Endothelial cell of umbilical vein (primary cell): Measurements from ENCODE around the gene TGM1. TPM values are rescaled to one million over a fixed set of nuclear protein-coding genes. Genes with fewer than 3 reads are reported as not detected.
A peak's percentile ranks its signal among the peaks of the same experiment; 100 is the strongest.

Experiments
- BruUV-seq: library from RNA; stranded (reverse); fragments of 400-500 nt; replicated peaks from 2 replicates; lab custom pipeline; 2021; lab: Mats Ljungman, UMichigan
- CTCF ChIA-PET: fragments of 300-600, 350-600 bp; sonication (Branson Sonifier 250); formaldehyde crosslinking; loops from one replicate; lab custom pipeline; 2021; ENCODE audit warnings: antibody characterized with exemption, inconsistent platforms; lab: Charles Lee
- POLR2A ChIA-PET: fragments of 300-600, 350-600 bp; sonication (Branson Sonifier 250); formaldehyde crosslinking; loops from one replicate; lab custom pipeline; 2021; ENCODE audit warnings: antibody characterized with exemption, inconsistent platforms; lab: Charles Lee
- DNase-seq: peaks from one replicate; pipeline ENCODE4 v3.0.0-alpha.2; 2011; ENCODE audit warnings: low read depth, low spot score
- FAIRE-seq: peaks from 2 replicates; lab custom pipeline; 2011; peaks lifted over from hg19 to GRCh38; lab: Jason Lieb, UNC
- H2AFZ ChIP-seq: 2 replicates; pipeline ENCODE4 v1.6.0; 2012; ENCODE audit warnings: low read depth, low read length, control low read depth, inconsistent platforms
- H3K27ac ChIP-seq: 2 replicates; pipeline ENCODE4 v1.5.1; 2011; ENCODE audit warnings: low read depth, mild to moderate bottlenecking, control low read depth, low read length, moderate library complexity; ENCODE audit not compliant: insufficient read depth
- H3K27me3 ChIP-seq, 2 experiments: 2 replicates each; pipeline versions ENCODE4 v1.6.0 to v1.6.1; 2011; ENCODE audit warnings: low read length in 2 of 2, mixed read lengths in 1 of 2; ENCODE audit not compliant: control insufficient read depth in 2 of 2, insufficient read depth in 2 of 2
- H3K36me3 ChIP-seq, 2 experiments: 2 replicates in 1 of 2; 3 replicates in 1 of 2; pipeline ENCODE4 v1.5.1; 2011; ENCODE audit warnings: low read length in 2 of 2, mild to moderate bottlenecking in 1 of 2, moderate library complexity in 1 of 2; ENCODE audit not compliant: control insufficient read depth in 2 of 2, insufficient read depth in 2 of 2; ENCODE audit errors: extremely low read depth in 1 of 2
- H3K4me1 ChIP-seq: 3 replicates; pipeline ENCODE4 v1.5.1; 2011; ENCODE audit warnings: mild to moderate bottlenecking, low read length; ENCODE audit not compliant: control insufficient read depth, insufficient read depth; ENCODE audit errors: extremely low read depth
- H3K4me2 ChIP-seq: 2 replicates; pipeline ENCODE4 v1.6.1; 2011; ENCODE audit warnings: low read length, control low read depth, mixed read lengths; ENCODE audit not compliant: insufficient read depth
- H3K4me3 ChIP-seq, 3 experiments: fragments of 200-600 bp in 1 of 3; sonication (generic), shearing (Covaris generic) in 1 of 3; replicated peaks in 1 of 3; 2 replicates each; pipeline ENCODE4 v1.5.1; 2011 to 2016; ENCODE audit warnings: control low read depth in 3 of 3, low read length in 3 of 3, mild to moderate bottlenecking in 2 of 3, inconsistent platforms in 1 of 3, low read depth in 1 of 3, moderate library complexity in 1 of 3; ENCODE audit not compliant: insufficient read depth in 1 of 3
- H3K79me2 ChIP-seq: 2 replicates; pipeline ENCODE4 v1.6.0; 2012; ENCODE audit warnings: low read length, inconsistent platforms; ENCODE audit not compliant: control insufficient read depth, insufficient read depth
- H3K9ac ChIP-seq: replicated peaks from 2 replicates; pipeline ENCODE3; 2011; ENCODE audit warnings: low read length, control low read depth; ENCODE audit not compliant: insufficient read depth; ENCODE audit errors: extremely low read depth
- H3K9me1 ChIP-seq: replicated peaks from 3 replicates; pipeline ENCODE4 v1.6.0; 2011; ENCODE audit warnings: mild to moderate bottlenecking, low read length; ENCODE audit not compliant: control insufficient read depth, insufficient read depth; ENCODE audit errors: extremely low read depth
- H3K9me3 ChIP-seq: replicated peaks from 2 replicates; pipeline ENCODE4 v1.5.1; 2012; ENCODE audit warnings: low read length, inconsistent platforms; ENCODE audit not compliant: control insufficient read depth, insufficient read depth
- H4K20me1 ChIP-seq: replicated peaks from 2 replicates; pipeline ENCODE3; 2011; ENCODE audit warnings: mild to moderate bottlenecking, low read length; ENCODE audit not compliant: control insufficient read depth, insufficient read depth; ENCODE audit errors: extremely low read depth
- CTCF ChIP-seq, 2 donors: IDR thresholded peaks; 1 replicate in 1 of 2; 2 replicates in 1 of 2; pipeline ENCODE4 v1.5.1; 2011; ENCODE audit warnings: low read length in 2 of 2, mild to moderate bottlenecking in 2 of 2, moderate library complexity in 2 of 2, control low read depth in 1 of 2, inconsistent platforms in 1 of 2, low read depth in 1 of 2; ENCODE audit not compliant: insufficient read depth in 1 of 2; ENCODE audit errors: extremely low read depth in 1 of 2
- FOS ChIP-seq: IDR thresholded peaks from 2 replicates; pipeline ENCODE4 v1.6.1; 2011; ENCODE audit warnings: mild to moderate bottlenecking, low read length, moderate library complexity, borderline replicate concordance; ENCODE audit not compliant: insufficient read depth
- JUN ChIP-seq: IDR thresholded peaks from 2 replicates; pipeline ENCODE4 v1.6.1; 2011; ENCODE audit warnings: borderline replicate concordance, low read depth; ENCODE audit not compliant: insufficient read length, insufficient read depth
- MAX ChIP-seq: IDR thresholded peaks from 2 replicates; pipeline ENCODE4 v1.6.1; 2011; ENCODE audit not compliant: insufficient read depth, insufficient read length
- POLR2A ChIP-seq: IDR thresholded peaks from 2 replicates; pipeline ENCODE4 v1.6.1; 2012; ENCODE audit warnings: low read depth, mild to moderate bottlenecking, control low read depth, low read length
- POLR2AphosphoS5 ChIP-seq: IDR thresholded peaks from 2 replicates; pipeline ENCODE4 v1.6.1; 2012; ENCODE audit warnings: low read depth, mild to moderate bottlenecking, control low read depth, low read length, moderate library complexity; ENCODE audit not compliant: insufficient read depth
- dilution Hi-C: fragments of 300-500 bp; cut with MboI; formaldehyde crosslinking; loops from one replicate; pipeline ENCODE4 v1.15.0; 2019; ENCODE audit warnings: low sequenced_read_pairs; ENCODE audit not compliant: extremely low pct_ligation_motif_present
- intact Hi-C: fragments of 100-400 bp; cut with micrococcal nuclease; formaldehyde crosslinking; loops from one replicate; pipeline ENCODE4 v1.10.0; 2022
- polyA plus RNA-seq, 4 experiments: library from polyadenylated mRNA; depleted of rRNA in 3 of 4; stranded (reverse) in 3 of 4; unstranded in 1 of 4; fragments of >200 nt; gene quantifications; 2 replicates each; pipeline versions ENCODE4 v1.2.1 to v1.2.3, GENCODE V29; 2011 to 2012; ENCODE audit warnings: missing spikeins in 1 of 4
- total RNA-seq: library from RNA; stranded (reverse); gene quantifications from 2 replicates; pipeline ENCODE4 v1.2.3, GENCODE V29; 2021

TGM1 gene
- total and polyA plus RNA-seq, 2 donors (not counting 3 experiments of a cell fraction or from before 2014, with no cell fraction given): 1.0 to 3.4 TPM

GRCh38 chr14:24311837-24312615 is 49.0 kb upstream of the TGM1 start:
- Histone ChIP-seq H4K20me1 (no peaks in the 10 kb centered on the region), H3K4me3 (no peak overlapping the region), H3K9ac (peak overlapping the region; percentile 27), H3K4me1 (peaks cover 71% of the 10 kb centered on the region), H3K9me1 (no peaks in the 10 kb centered on the region), H3K4me2 (peak overlapping the region; percentile 21), H3K79me2 (no peaks in the 10 kb centered on the region), H3K36me3 (peaks cover 0 to 2% of the 10 kb centered on the region in 2 experiments), H3K27me3 (no peaks in the 10 kb centered on the region), H3K9me3 (no peaks in the 10 kb centered on the region), H3K27ac (peak overlapping the region; percentile 91), H2AFZ (no peak overlapping the region)
- ChIA-PET CTCF (interaction anchor here (2.3 to 7.4 kb wide), 5 partner anchors 13 to 125 kb away, joined by 16 to 122 read pairs (median 38); partner anchors contain the start of genes DHRS1, NOP9 and TINF2), POLR2A (no interaction called here)
- FAIRE-seq (peak; percentile 50), DNase-seq (no peak)
- TF ChIP-seq JUN (no peak), POLR2AphosphoS5 (no peak)
- dilution Hi-C loops (no loop called here), intact Hi-C loops (no loop called here)
- no TSS peak for BruUV-seq

- DNase-seq (peak; percentile 88), FAIRE-seq (peak; percentile 85)
- H3K79me2 ChIP-seq: no peaks in the 10 kb centered on the region
- H3K4me3 ChIP-seq: peak within 1 kb of the TSS in 1 of 3 experiments; percentile 19
- TF ChIP-seq POLR2A (peak; percentile 34), POLR2AphosphoS5 (peak; percentile 78), JUN (no peak), CTCF (IDR thresholded peaks at IDR 0.05; ENCODE audit: extremely low read depth in 1 of 2, insufficient read depth in 1 of 2, low read depth in 1 of 2, low read length in 2 of 2) (peak; percentile 20 to 53), MAX (peak; percentile 64), FOS (no peak)
- intact Hi-C loops: no loop called here
- peak within 1 kb of the TSS; percentile 27 for H3K9ac ChIP-seq
- no peaks in the 10 kb centered on the region for H3K9me3 ChIP-seq
- H3K27ac ChIP-seq: peak within 1 kb of the TSS; percentile 91
- no TSS peak for BruUV-seq
- CTCF ChIA-PET: interaction anchor here (0.6 to 7.4 kb wide), 12 partner anchors 12 to 196 kb away, joined by 3 to 122 read pairs (median 6); partner anchors contain the start of genes CHMP4A, DCAF11, DHRS1 and IRF9
- peaks cover 60% of the 10 kb centered on the region for H3K4me1 ChIP-seq
- H3K27me3 ChIP-seq: no peaks in the 10 kb centered on the region
- H4K20me1 ChIP-seq: no peaks in the 10 kb centered on the region
- peak within 1 kb of the TSS; percentile 25 for H2AFZ ChIP-seq
- H3K9me1 ChIP-seq: no peaks in the 10 kb centered on the region
- H3K36me3 ChIP-seq: peaks cover 0 to 8% of the 10 kb centered on the region in 2 experiments
- dilution Hi-C loops: no loop called here
- H3K4me2 ChIP-seq: peak within 1 kb of the TSS; percentile 32
- POLR2A ChIA-PET: interaction anchor here (1.3 kb wide), 1 partner anchor 69 kb away, joined by 5 read pairs; the partner anchor contains the start of gene TINF2
These were observed 47.9 kb upstream of the TGM1 start, which contains the start of gene LTB4R for GRCh38 chr14:24310646-24311604. LTB4R (plus strand) TSS chr14:24311502; CDS start chr14:24315652, 4,150 bp downstream.
